BJ (cell line): ENCODE measurements around the gene LAMA4. TPM values are rescaled to one million over a fixed set of nuclear protein-coding genes. Genes with fewer than 3 reads are reported as not detected.

Experiments used
- CTCF ChIA-PET: fragments of 350-600 bp; formaldehyde crosslinking; extraction: SDS; loops from one replicate; lab custom pipeline; 2021; ENCODE audit warnings: antibody characterized with exemption, inconsistent platforms; lab: Yijun Ruan, JAX
- POLR2A ChIA-PET: fragments of 300-600 bp; sonication (Branson Sonifier 250); formaldehyde crosslinking; extraction: SDS; loops from one replicate; lab custom pipeline; 2021; ENCODE audit warnings: antibody characterized with exemption; lab: Charles Lee
- DNase-seq: peaks from one replicate; pipeline ENCODE4 v3.0.0-alpha.2; 2011; ENCODE audit warnings: low read depth
- H3K27me3 ChIP-seq: 2 replicates; pipeline ENCODE4 v1.6.0; 2011; ENCODE audit warnings: low read length; ENCODE audit not compliant: control insufficient read depth, insufficient read depth
- H3K36me3 ChIP-seq: 2 replicates; pipeline ENCODE4 v1.5.1; 2011; ENCODE audit warnings: low read length; ENCODE audit not compliant: control insufficient read depth, insufficient read depth
- H3K4me3 ChIP-seq: 2 replicates; pipeline ENCODE4 v1.5.1; 2011; ENCODE audit warnings: low read depth, mild to moderate bottlenecking, control low read depth, low read length
- polyA plus RNA-seq: library from polyadenylated mRNA; depleted of rRNA; stranded (reverse); fragments of >200 nt; gene quantifications from 2 replicates; pipeline ENCODE4 v1.2.3, GENCODE V29; 2011
- TF ChIP-seq, protein P1 (sequence below): IDR thresholded peaks from 2 replicates; pipeline ENCODE4 v1.5.1; 2011; ENCODE audit warnings: low read depth, mild to moderate bottlenecking, control low read depth, inconsistent platforms, low read length, moderate library complexity; ENCODE audit not compliant: insufficient read depth

LAMA4 gene
- polyA plus RNA-seq, 1 experiment = 301 TPM

DNA sequence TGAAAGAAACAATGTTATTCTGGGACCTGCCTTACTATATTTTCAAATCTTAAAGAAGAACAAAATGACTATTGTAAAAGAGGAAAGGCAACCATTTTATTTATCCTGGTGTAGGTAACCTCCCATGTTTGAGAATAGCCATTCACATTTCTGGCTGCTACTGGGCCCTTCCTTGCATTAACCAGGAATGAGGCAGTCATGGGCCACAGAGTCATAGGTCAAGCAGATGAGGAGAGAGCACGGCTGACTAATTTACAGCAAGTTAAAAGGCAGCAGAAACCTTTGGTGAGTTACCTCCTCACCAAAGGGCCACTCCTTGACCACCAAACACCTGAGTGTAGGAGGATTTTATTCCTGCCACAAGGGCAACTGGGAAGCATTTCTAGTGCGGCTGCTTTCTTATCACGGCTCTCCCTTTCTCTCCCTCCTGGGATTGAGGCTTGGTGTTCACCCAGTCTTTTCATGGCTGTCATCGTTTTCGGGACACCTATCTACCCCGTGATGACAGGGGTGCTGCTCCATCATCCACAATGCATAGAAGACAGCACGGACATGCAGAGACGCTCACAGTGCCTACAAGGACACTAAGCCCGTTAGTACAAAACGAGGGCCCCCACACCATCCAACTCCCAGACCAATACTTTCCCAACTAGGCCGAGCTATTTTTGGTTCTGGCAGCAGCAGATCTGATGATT is 4.4 kb upstream of the LAMA4 start:
- TF ChIP-seq, protein P1, sequence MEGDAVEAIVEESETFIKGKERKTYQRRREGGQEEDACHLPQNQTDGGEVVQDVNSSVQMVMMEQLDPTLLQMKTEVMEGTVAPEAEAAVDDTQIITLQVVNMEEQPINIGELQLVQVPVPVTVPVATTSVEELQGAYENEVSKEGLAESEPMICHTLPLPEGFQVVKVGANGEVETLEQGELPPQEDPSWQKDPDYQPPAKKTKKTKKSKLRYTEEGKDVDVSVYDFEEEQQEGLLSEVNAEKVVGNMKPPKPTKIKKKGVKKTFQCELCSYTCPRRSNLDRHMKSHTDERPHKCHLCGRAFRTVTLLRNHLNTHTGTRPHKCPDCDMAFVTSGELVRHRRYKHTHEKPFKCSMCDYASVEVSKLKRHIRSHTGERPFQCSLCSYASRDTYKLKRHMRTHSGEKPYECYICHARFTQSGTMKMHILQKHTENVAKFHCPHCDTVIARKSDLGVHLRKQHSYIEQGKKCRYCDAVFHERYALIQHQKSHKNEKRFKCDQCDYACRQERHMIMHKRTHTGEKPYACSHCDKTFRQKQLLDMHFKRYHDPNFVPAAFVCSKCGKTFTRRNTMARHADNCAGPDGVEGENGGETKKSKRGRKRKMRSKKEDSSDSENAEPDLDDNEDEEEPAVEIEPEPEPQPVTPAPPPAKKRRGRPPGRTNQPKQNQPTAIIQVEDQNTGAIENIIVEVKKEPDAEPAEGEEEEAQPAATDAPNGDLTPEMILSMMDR = no peak
- H3K36me3 ChIP-seq = no peaks in the 10 kb centered on the region
- no peak for DNase-seq
- no peaks in the 10 kb centered on the region for H3K27me3 ChIP-seq
- CTCF ChIA-PET = no interaction called here
- H3K4me3 ChIP-seq = no peak overlapping the region
- POLR2A ChIA-PET = no interaction called here

DNA sequence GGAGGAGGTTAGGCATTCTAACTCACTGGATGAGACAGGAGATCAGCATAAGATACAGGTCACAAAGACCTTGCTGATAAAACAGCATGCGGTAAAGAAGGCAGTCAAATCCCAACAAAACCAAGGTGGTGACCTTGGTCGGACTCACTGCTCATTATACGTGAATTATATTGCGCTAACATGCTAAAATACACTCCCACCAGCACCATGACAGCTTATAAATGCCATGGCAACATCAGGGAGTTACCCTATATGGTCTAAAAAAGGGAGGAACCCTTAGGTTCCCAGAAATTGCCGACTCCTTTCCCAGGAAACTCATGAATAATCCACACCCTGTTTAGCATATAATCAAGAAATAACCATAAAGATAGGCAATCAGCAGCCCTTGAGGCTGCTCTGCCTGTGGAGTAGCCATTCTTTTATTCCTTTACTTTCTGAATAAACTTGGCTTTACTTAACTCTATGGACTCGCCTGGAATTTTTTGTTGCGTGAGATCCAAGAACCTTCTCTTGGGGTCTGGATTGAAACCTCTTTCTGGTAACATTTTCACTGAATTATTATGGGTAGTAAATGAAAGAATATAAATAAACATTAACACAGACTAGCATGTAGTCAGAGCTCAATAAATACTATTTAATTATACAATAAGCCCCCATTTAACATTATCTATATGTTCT is 3.0 kb upstream of the LAMA4 start:
- ChIA-PET POLR2A (no interaction called here), CTCF (no interaction called here)
- Histone ChIP-seq H3K4me3 (no peak overlapping the region), H3K27me3 (no peaks in the 10 kb centered on the region), H3K36me3 (no peaks in the 10 kb centered on the region)
- TF ChIP-seq, protein P1 = no peak
- no peak for DNase-seq

DNA sequence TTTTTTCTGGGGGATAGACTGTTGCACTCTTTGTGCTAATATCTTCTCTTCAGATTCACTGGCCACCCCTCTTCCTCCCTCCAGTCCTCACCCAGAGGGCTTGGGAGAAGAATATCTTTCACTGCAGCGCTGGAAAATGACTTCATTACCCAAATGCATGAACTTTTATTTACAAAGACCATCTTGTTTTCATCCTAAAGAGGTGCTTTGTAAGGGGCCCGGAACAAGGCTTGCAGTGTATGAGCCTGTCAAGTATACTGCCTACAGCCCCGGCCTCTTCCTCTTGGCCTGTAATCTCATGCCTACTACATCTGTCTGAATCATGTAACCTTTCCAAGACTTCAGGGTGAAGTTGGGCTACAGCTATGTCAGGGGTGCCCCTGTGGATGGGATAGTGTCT is 554 bp upstream of the LAMA4 start:
- ChIA-PET POLR2A (interaction anchor here (0.7 to 1.2 kb wide), 2 partner anchors 27 to 44 kb away, joined by 3 to 4 read pairs; no protein-coding TSS in a partner anchor), CTCF (interaction anchor here (1.2 to 3.0 kb wide), 4 partner anchors 11 to 75 kb away, joined by 3 to 14 read pairs (median 7); no protein-coding TSS in a partner anchor)
- Histone ChIP-seq H3K27me3 (no peaks in the 10 kb centered on the region), H3K36me3 (no peaks in the 10 kb centered on the region), H3K4me3 (no peak overlapping the region; the same call in 1 of the 2 replicates)
- DNase-seq = no peak
- TF ChIP-seq, protein P1 = no peak

DNA sequence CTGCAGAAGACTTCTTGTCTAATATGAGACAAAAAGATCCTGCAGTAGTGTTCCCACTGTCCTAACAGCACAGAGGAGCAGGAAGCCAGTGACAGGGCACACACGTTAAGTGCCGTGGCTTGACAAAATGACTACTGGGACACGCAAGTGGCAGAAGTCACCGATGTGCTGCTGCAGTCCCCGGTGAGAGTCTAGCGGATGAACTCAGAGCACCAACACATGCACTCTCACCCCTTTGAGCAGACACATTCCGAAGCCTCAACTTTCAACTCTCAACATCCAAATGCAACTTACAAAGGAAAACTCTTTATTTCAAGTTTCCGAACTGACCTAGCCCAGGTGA is 898 bp downstream of the LAMA4 start:
- POLR2A ChIA-PET = no interaction called here
- CTCF ChIA-PET = interaction anchor here (1.0 to 3.0 kb wide), 5 partner anchors 15 to 73 kb away, joined by 4 to 14 read pairs (median 6); no protein-coding TSS in a partner anchor
- H3K36me3 ChIP-seq = no peaks in the 10 kb centered on the region
- no peaks in the 10 kb centered on the region for H3K27me3 ChIP-seq
- peak overlapping the region; percentile 52 for H3K4me3 ChIP-seq
- TF ChIP-seq, protein P1 = no peak
- no peak for DNase-seq

DNA sequence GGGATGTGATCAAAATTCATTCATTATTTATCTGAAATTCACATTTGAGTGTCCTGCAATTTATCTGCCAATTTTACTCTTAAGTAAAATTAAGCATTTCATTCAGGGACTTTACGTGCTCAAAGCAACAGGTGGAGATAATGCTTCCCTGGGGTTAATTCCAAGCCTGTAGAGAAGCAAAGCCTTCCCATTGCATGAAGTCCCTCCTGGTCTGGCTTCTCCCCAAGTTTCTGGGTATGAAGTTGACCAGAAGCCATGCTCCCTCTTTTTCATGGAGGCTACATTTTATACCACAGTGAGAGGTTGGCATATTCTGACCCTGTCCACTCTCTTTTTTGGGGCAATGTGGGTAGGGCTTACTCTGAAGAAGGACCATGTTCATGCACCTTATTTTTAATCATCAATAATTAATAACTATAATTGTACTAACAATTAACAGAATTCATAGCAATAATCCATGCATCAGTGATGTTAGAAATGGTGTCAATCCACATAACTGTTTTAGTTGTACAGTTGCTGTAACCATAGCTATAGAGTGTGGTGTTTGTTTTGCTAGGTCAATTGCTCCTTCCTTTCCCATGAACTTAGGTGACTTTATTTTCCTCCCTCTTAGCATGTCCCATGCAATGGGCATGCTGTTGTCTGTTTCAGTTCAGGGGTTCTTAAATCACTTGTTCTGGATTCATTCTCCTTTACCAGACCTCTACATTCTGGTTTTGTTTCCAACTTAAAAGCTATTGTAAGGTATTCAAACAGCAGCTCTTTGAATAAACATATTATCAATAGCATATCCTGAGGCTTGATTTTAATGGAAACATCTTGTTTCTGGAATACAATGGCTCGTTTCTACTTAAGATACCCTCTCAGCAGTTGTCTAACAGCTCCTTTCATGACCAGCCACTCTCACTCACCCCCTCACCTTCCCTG is 1.5 kb downstream of the LAMA4 start:
- H3K4me3 ChIP-seq = peak overlapping the region; percentile 52
- H3K36me3 ChIP-seq = no peaks in the 10 kb centered on the region
- H3K27me3 ChIP-seq = no peaks in the 10 kb centered on the region
- CTCF ChIA-PET = interaction anchor here (1.0 to 3.0 kb wide), 5 partner anchors 16 to 73 kb away, joined by 4 to 14 read pairs (median 6); no protein-coding TSS in a partner anchor
- TF ChIP-seq, protein P1 = no peak
- POLR2A ChIA-PET = no interaction called here
- DNase-seq = no peak
